ENCODE data around the gene CEP170B.

DNA sequence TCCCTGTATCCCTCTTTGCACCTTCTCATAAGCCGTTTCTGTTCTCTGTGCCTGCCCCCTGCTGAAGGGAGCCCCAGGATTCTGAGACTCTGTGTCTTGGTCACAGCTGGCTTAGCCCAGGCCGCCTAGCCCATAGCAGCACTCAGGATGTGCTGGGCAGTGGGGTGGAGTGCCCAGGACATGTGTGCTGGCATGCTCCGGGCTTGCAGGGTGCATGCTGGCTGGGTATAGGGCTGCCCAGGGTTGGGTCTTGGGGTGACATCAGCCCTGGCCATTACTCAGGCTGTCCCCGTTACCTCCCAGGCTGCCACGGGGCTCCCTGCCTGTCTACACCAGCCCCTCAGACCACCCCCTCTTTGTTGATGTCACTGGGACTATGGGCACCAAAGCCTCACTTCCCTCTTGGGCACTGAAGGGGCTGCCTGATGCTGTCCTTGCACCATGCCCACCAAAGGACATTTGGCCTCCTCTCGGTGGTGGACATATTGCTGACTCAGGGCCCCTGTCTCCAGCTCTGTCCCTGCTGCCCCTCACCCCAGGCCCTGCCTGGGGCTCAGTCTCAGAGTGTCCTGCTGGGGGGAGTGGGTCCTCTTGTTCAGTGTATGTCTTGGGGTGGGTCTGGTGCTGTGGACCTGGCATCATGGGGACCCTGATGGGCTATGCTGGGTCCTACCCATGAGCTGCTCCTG lies 2.4 kb downstream of the CEP170B start:
- TF ChIP-seq NR2F2 (IDR thresholded peaks at IDR 0.05; ENCODE audit: borderline replicate concordance, low read depth) = no peak
- no peak for TF ChIP-seq HDAC6 (IDR thresholded peaks at IDR 0.05; ENCODE audit: low read depth, low read length)
- no peak for TF ChIP-seq ZNF275 (CRISPR knock-in tag; IDR thresholded peaks at IDR 0.05; ENCODE audit: borderline replicate concordance)
- no peak for TF ChIP-seq NCOA1 (CRISPR knock-in tag; IDR thresholded peaks at IDR 0.05)
- TF ChIP-seq MEF2D (CRISPR knock-in tag; IDR thresholded peaks at IDR 0.05) = no peak
- TF ChIP-seq ZNF263 (CRISPR knock-in tag; IDR thresholded peaks at IDR 0.05) = no peak
- no peak for TF ChIP-seq SP140L (CRISPR knock-in tag; IDR thresholded peaks at IDR 0.05; ENCODE audit: borderline replicate concordance)
- TF ChIP-seq, protein P1, sequence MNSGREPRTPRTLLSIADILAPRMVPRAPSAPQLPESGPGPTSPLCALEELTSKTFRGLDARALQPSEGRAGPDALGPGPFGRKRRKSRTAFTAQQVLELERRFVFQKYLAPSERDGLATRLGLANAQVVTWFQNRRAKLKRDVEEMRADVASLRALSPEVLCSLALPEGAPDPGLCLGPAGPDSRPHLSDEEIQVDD (CRISPR knock-in tag; IDR thresholded peaks at IDR 0.05; ENCODE audit: borderline replicate concordance) = no peak
- no peak for TF ChIP-seq MAX (IDR thresholded peaks at IDR 0.05)
- TF ChIP-seq POGK (CRISPR knock-in tag; conservative IDR thresholded peaks at IDR 0.05) = no peak
- no peak for TF ChIP-seq NR1H2 (CRISPR knock-in tag; IDR thresholded peaks at IDR 0.05; ENCODE audit: borderline replicate concordance, low read depth)
- TF ChIP-seq EZH2 (conservative IDR thresholded peaks at IDR 0.05; ENCODE audit: low read depth, low read length) = no peak
- no peak for TF ChIP-seq ZSCAN30 (CRISPR knock-in tag; IDR thresholded peaks at IDR 0.05)
